T-helper 2 cell (primary cell): ENCODE data around the gene SLC6A18.

Source experiments
- DNase-seq, 5 experiments: peaks; one replicate each; pipeline versions ENCODE4 v3.0.0 to v3.0.0-alpha.2; 2012 to 2022

The SLC6A18 gene

DNA sequence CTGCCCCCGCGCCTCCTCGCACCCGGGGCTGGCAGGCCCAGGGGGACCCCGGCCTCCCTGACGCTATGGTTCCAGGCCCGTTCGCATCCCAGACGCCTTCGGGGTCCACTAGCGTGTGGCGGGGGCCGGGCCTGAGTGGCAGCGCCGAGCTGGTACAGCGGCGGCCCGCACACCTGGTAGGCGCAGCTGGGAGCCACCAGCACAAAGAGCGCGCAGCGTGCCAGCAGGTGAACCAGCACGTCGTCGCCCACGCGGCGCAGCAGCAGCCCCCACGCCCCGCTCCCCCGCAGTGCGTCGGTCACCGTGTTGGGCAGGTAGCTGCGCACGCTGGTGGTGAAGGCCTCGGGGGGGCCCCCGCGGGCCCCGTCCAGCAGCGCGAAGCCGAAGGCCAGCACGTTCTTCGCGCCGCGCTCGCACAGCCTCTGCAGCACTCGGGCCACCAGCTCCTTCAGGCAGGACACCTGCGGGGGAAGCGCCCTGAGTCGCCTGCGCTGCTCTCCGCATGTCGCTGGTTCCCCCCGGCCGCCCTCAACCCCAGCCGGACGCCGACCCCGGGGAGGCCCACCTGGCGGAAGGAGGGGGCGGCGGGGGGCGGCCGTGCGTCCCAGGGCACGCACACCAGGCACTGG lies 69.1 kb downstream of the SLC6A18 start:
- no peak for DNase-seq

GRCh38 chr5:1294835-1295649 lies 69.9 kb downstream of the SLC6A18 start, which contains the start of gene TERT:
TSS of gene TERT (minus strand) at chr5:1295068. CDS start at chr5:1294989, 79 bp downstream.
- peak in 4 of 5 experiments; percentile 55 to 71 (median 70) for DNase-seq

GRCh38 chr5:1295650-1296037 lies 70.5 kb downstream of the SLC6A18 start:
- DNase-seq: no peak
